HEK293T (cell line): ENCODE measurements around the gene CLIC6.

Experiments used
- BHLHE40 ChIP-seq: fragments of 450-650 bp; IDR thresholded peaks from 2 replicates; pipeline ENCODE4 v1.6.1; 2016; ENCODE audit warnings: mild to moderate bottlenecking, moderate library complexity, borderline replicate concordance
- ELF4 ChIP-seq: fragments of 450-650 bp; IDR thresholded peaks from 2 replicates; pipeline ENCODE4 v1.6.1; 2017; ENCODE audit warnings: antibody characterized with exemption
- FOXA1 ChIP-seq: fragments of 450-650 bp; IDR thresholded peaks from 2 replicates; pipeline ENCODE4 v1.6.1; 2016; ENCODE audit warnings: mild to moderate bottlenecking
- FOXM1 ChIP-seq: fragments of 450-650 bp; IDR thresholded peaks from 2 replicates; pipeline ENCODE4 v1.6.1; 2017; ENCODE audit warnings: mild to moderate bottlenecking, borderline replicate concordance
- HDGF ChIP-seq: fragments of 450-650 bp; IDR thresholded peaks from 2 replicates; pipeline ENCODE4 v1.6.1; 2017; ENCODE audit warnings: antibody characterized with exemption, borderline replicate concordance
- L3MBTL2 ChIP-seq: fragments of 450-650 bp; conservative IDR thresholded peaks from 2 replicates; pipeline ENCODE4 v1.6.1; 2016; ENCODE audit warnings: mild to moderate bottlenecking
- SP1 ChIP-seq: fragments of 450-650 bp; IDR thresholded peaks from 2 replicates; pipeline ENCODE4 v1.6.1; 2017
- SUZ12 ChIP-seq: fragments of 450-650 bp; IDR thresholded peaks from 2 replicates; pipeline ENCODE4 v1.6.1; 2016; ENCODE audit warnings: mild to moderate bottlenecking
- TARDBP ChIP-seq: fragments of 450-650 bp; IDR thresholded peaks from 2 replicates; pipeline ENCODE4 v1.6.1; 2016
- ZNF384 ChIP-seq: fragments of 450-650 bp; IDR thresholded peaks from 2 replicates; pipeline ENCODE4 v1.6.1; 2016
- TF ChIP-seq, protein P1 (sequence below): fragments of 450-650 bp; IDR thresholded peaks from 2 replicates; pipeline ENCODE4 v1.6.1; 2016

- TF ChIP-seq SP1 = no peak
- no peak for TF ChIP-seq FOXA1
- TF ChIP-seq TARDBP = no peak
- TF ChIP-seq FOXM1 = no peak
- TF ChIP-seq HDGF = no peak
- no peak for TF ChIP-seq ELF4
- TF ChIP-seq, protein P1, sequence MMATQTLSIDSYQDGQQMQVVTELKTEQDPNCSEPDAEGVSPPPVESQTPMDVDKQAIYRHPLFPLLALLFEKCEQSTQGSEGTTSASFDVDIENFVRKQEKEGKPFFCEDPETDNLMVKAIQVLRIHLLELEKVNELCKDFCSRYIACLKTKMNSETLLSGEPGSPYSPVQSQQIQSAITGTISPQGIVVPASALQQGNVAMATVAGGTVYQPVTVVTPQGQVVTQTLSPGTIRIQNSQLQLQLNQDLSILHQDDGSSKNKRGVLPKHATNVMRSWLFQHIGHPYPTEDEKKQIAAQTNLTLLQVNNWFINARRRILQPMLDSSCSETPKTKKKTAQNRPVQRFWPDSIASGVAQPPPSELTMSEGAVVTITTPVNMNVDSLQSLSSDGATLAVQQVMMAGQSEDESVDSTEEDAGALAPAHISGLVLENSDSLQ = no peak
- no peak for TF ChIP-seq L3MBTL2
- no peak for TF ChIP-seq BHLHE40
- no peak for TF ChIP-seq ZNF384
- TF ChIP-seq SUZ12 = no peak
Observed at GRCh38 chr21:34698270-34699015, 29.6 kb downstream of the CLIC6 start.
